Right lobe of liver (tissue), 6 donors: Measurements from ENCODE around the gene CYBA. TPM values are rescaled to one million over a fixed set of nuclear protein-coding genes. Genes with fewer than 3 reads are reported as not detected.
A peak's percentile ranks its signal among the peaks of the same experiment; 100 is the strongest.

Experiments used
- ATAC-seq, 4 donors: fragments of 200-7000 bp; cut with Tn5 transposase; one replicate each; pipeline ENCODE4 v1.9.1; 2020; ENCODE audit warnings: mild to moderate bottlenecking in 4 of 4, moderate library complexity in 4 of 4
- DNase-seq, 3 donors: peaks; one replicate each; pipeline ENCODE4 v3.0.0-alpha.2; 2020
- H3K27ac ChIP-seq, 3 donors: fragments of 200-600 bp; one replicate each; pipeline ENCODE4 v1.8.0; 2022
- H3K27me3 ChIP-seq, 2 donors: fragments of 200-600 bp; one replicate each; pipeline ENCODE4 v1.8.0; 2022
- H3K36me3 ChIP-seq, 4 donors: fragments of 200-600 bp; sonication (generic) in 1 of 4; one replicate each; pipeline versions ENCODE4 v1.5.1 to v1.8.0; 2017 to 2022; ENCODE audit warnings: control low read depth in 1 of 4
- H3K4me1 ChIP-seq, 4 donors: fragments of 200-600 bp; sonication (generic) in 1 of 4; one replicate each; pipeline versions ENCODE4 v1.5.1 to v1.8.0; 2017 to 2022; ENCODE audit warnings: control low read depth in 1 of 4
- H3K4me3 ChIP-seq, 3 donors: fragments of 200-600 bp; one replicate each; pipeline ENCODE4 v1.8.0; 2022
- H3K9me3 ChIP-seq, 4 donors: fragments of 200-600 bp; sonication (generic) in 1 of 4; one replicate each; pipeline versions ENCODE4 v1.5.1 to v1.8.0; 2017 to 2022; ENCODE audit warnings: control low read depth in 1 of 4
- POLR2A ChIP-seq: fragments of 450-650 bp; IDR thresholded peaks from one replicate; pipeline ENCODE4 v1.6.1; 2017; ENCODE audit warnings: antibody characterized with exemption, mild to moderate bottlenecking
- WGBS: methylation state at CpG from one replicate; pipeline ENCODE4 v1.1.6; 2018; ENCODE audit warnings: low coverage, low lambda C conversion rate; ENCODE audit not compliant: insufficient coverage; ENCODE audit errors: missing lambda C conversion rate; 5-methylcytosine and 5-hydroxymethylcytosine counted together
- intact Hi-C, 2 donors: fragments of 100-400 bp; cut with DNase I; formaldehyde crosslinking; loops; one replicate each; pipeline versions ENCODE4 v1.11.2 to v1.14.1; 2022
- total RNA-seq, 6 experiments: library from RNA; depleted of rRNA in 2 of 6; stranded (reverse); fragments of >200 nt in 2 of 6; fragmentation: NEBNext Ultra II Directional in 3 of 6; extraction: Animal tissue kit (Norgen Biotek cat#: 25700) in 3 of 6; gene quantifications; one replicate each; pipeline versions ENCODE4 v1.1.0 to v1.2.4, GENCODE V29; 2016 to 2023
- TF ChIP-seq, protein P1 (sequence below), 4 donors: fragments of 200-600 bp in 3 of 4; fragments of 450-650 bp in 1 of 4; IDR thresholded peaks; one replicate each; pipeline versions ENCODE4 v1.5.1 to v1.8.0; 2016 to 2022; ENCODE audit warnings: antibody characterized with exemption in 4 of 4, mild to moderate bottlenecking in 2 of 4
- donor health status: DM: no; HTN: yes; CAD: no.
- donor health status: DM: no; HTN: no; CAD: no.
- donor health status: DM: no; HTN: no; CAD: no.
- donor health status: DM: no; HTN: yes; CAD: no.
- donor health status: DM: no; HTN: yes; CAD: no.

CYBA gene
- total RNA-seq, 6 experiments from 2014 or later, result 22.8 to 70.0 (median 41.3) TPM

- WGBS, result no CpG with 5 or more reads among the region's 9 CpGs
- DNase-seq, result no peak
- Histone ChIP-seq H3K4me3 (no peak overlapping the region), H3K4me1 (no peaks in the 10 kb centered on the region), H3K9me3 (no peaks in the 10 kb centered on the region), H3K27ac (no peak overlapping the region), H3K36me3 (no peaks in the 10 kb centered on the region), H3K27me3 (no peaks in the 10 kb centered on the region)
- intact Hi-C loops, result no loop called here
- ATAC-seq, result no peak
- TF ChIP-seq, protein P1, sequence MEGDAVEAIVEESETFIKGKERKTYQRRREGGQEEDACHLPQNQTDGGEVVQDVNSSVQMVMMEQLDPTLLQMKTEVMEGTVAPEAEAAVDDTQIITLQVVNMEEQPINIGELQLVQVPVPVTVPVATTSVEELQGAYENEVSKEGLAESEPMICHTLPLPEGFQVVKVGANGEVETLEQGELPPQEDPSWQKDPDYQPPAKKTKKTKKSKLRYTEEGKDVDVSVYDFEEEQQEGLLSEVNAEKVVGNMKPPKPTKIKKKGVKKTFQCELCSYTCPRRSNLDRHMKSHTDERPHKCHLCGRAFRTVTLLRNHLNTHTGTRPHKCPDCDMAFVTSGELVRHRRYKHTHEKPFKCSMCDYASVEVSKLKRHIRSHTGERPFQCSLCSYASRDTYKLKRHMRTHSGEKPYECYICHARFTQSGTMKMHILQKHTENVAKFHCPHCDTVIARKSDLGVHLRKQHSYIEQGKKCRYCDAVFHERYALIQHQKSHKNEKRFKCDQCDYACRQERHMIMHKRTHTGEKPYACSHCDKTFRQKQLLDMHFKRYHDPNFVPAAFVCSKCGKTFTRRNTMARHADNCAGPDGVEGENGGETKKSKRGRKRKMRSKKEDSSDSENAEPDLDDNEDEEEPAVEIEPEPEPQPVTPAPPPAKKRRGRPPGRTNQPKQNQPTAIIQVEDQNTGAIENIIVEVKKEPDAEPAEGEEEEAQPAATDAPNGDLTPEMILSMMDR (IDR thresholded peaks at IDR 0.05), result no peak
- no peak for TF ChIP-seq POLR2A
Measured at GRCh38 chr16:88643644-88643932, 7.3 kb downstream of the CYBA start.

- Histone ChIP-seq H3K4me3 (no peak overlapping the region), H3K36me3 (no peaks in the 10 kb centered on the region), H3K27ac (no peak overlapping the region), H3K4me1 (no peaks in the 10 kb centered on the region), H3K27me3 (no peaks in the 10 kb centered on the region), H3K9me3 (no peaks in the 10 kb centered on the region)
- TF ChIP-seq, protein P1 (IDR thresholded peaks at IDR 0.05), result no peak
- no peak for TF ChIP-seq POLR2A
- 85% methylated on average over 4 of the region's 58 CpGs for whole genome bisulfite sequencing
- intact Hi-C loops, result no loop called here
- ATAC-seq, result no peak
- DNase-seq, result peak in 1 of 3 donors; percentile 46
Measured at GRCh38 chr16:88642881-88643643, 7.8 kb downstream of the CYBA start.

DNA sequence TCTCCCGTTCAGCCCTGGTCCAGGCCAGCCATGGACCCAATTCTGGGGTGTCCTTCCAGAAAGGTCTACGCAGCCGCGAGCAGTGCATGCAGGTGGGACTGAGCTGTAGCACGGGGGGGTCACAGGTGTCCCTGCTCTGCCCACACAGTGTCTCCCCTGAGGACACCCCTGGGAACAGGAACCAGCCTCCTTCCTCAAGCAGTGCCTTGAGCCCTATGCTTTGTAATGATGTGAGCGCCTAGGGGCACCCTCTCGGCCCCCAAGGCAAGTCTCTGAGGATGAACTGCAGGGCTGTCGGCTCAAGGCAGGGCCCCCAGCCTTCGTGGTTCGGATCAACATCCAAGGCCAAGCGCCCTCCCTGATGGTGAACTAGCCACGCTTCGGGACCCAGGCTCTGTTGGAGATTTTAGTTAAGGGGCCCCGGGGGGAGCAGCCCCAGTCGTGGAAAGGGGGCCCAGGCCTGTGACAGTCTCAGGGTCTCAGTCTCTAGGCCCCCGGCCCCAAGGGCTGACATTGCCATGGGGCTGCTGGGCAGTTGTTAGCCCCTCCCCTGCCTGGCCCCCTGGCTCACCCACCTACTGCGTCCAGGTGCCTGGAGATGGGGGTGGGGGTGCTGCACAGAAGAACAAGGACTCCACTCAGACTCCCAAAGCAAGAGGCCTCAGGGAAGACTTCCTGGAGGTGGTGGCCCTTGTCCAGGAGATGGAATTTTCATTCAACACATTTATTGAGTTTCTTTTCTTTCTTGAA lies 10.2 kb downstream of the CYBA start:
- H3K9me3 ChIP-seq, result no peaks in the 10 kb centered on the region
- intact Hi-C loops, result no loop called here
- H3K27me3 ChIP-seq, result no peaks in the 10 kb centered on the region
- TF ChIP-seq, protein P1 (IDR thresholded peaks at IDR 0.05), result no peak
- no peak for TF ChIP-seq POLR2A
- H3K4me3 ChIP-seq, result no peak overlapping the region
- no peak for ATAC-seq
- no peaks in the 10 kb centered on the region for H3K36me3 ChIP-seq
- H3K27ac ChIP-seq, result no peak overlapping the region
- no peaks in the 10 kb centered on the region for H3K4me1 ChIP-seq
- WGBS, result 25% methylated on average over 2 of the region's 17 CpGs
- DNase-seq, result no peak

GRCh38 chr16:88640039-88640495 lies 10.8 kb downstream of the CYBA start:
- Histone ChIP-seq H3K27ac (no peak overlapping the region), H3K27me3 (no peaks in the 10 kb centered on the region), H3K36me3 (no peaks in the 10 kb centered on the region), H3K9me3 (no peaks in the 10 kb centered on the region), H3K4me1 (no peaks in the 10 kb centered on the region), H3K4me3 (no peak overlapping the region)
- no peak for ATAC-seq
- WGBS, result 44% methylated on average over 5 of the region's 13 CpGs
- intact Hi-C loops, result no loop called here
- TF ChIP-seq, protein P1 (IDR thresholded peaks at IDR 0.05), result no peak
- no peak for TF ChIP-seq POLR2A
- DNase-seq, result no peak
